AG09309 (cell line): ENCODE data around the gene TMPRSS6.

ENCODE experiments used
- DNase-seq: peaks from one replicate; pipeline ENCODE4 v3.0.0-alpha.2; 2010; ENCODE audit warnings: low read depth
- H3K4me3 ChIP-seq: 2 replicates; pipeline ENCODE4 v1.5.1; 2011; ENCODE audit warnings: mild to moderate bottlenecking, low read depth, low read length, moderate library complexity; ENCODE audit not compliant: control insufficient read depth
- CTCF ChIP-seq: IDR thresholded peaks from 2 replicates; pipeline ENCODE4 v1.5.1; 2011; ENCODE audit warnings: mild to moderate bottlenecking, low read depth, low read length, inconsistent platforms; ENCODE audit not compliant: insufficient read depth, control insufficient read depth; ENCODE audit errors: missing control alignments

Gene TMPRSS6

GRCh38 chr22:37043828-37044538 lies 65.5 kb downstream of the TMPRSS6 start:
- no peak for DNase-seq
- no peak overlapping the region for H3K4me3 ChIP-seq
- peak; percentile 52 for TF ChIP-seq CTCF

- TF ChIP-seq CTCF = no peak
- DNase-seq = no peak
- no peak overlapping the region for H3K4me3 ChIP-seq
Measured at GRCh38 chr22:37043209-37043827, 66.2 kb downstream of the TMPRSS6 start.

GRCh38 chr22:37039466-37039865 lies 70.0 kb downstream of the TMPRSS6 start:
- DNase-seq = no peak
- H3K4me3 ChIP-seq = no peak overlapping the region
- no peak for TF ChIP-seq CTCF

GRCh38 chr22:37037669-37038068 lies 71.8 kb downstream of the TMPRSS6 start:
- no peak for TF ChIP-seq CTCF
- no peak overlapping the region for H3K4me3 ChIP-seq
- no peak for DNase-seq

- no peak for DNase-seq
- TF ChIP-seq CTCF = no peak
- H3K4me3 ChIP-seq = no peak overlapping the region
Measured at GRCh38 chr22:37036655-37037377, 72.7 kb downstream of the TMPRSS6 start.

- TF ChIP-seq CTCF = no peak
- H3K4me3 ChIP-seq = no peak overlapping the region
- DNase-seq = no peak
Measured at GRCh38 chr22:37033605-37034430, 75.7 kb downstream of the TMPRSS6 start.
